GM12878 (cell line): ENCODE measurements around the gene CCL22.

Experiments
- PAX5 ChIP-seq: IDR thresholded peaks from 2 replicates; pipeline ENCODE4 v1.6.1; 2011; ENCODE audit warnings: low read depth, low read length, borderline replicate concordance
- POU2F2 ChIP-seq: IDR thresholded peaks from 3 replicates; pipeline ENCODE4 v1.6.1; 2011; ENCODE audit warnings: low read depth, mild to moderate bottlenecking, low read length, borderline replicate concordance
- TF ChIP-seq, protein P1 (sequence below): fragments of 150-350 bp; IDR thresholded peaks from 2 replicates; pipeline ENCODE4 v1.6.1; 2016; ENCODE audit warnings: low read depth, low read length
- TF ChIP-seq, protein P2 (sequence below), 3 experiments: IDR thresholded peaks in 2 of 3; conservative IDR thresholded peaks in 1 of 3; 2 replicates each; pipeline ENCODE4 v1.5.1; 2011; ENCODE audit warnings: low read depth in 3 of 3, low read length in 3 of 3, mild to moderate bottlenecking in 3 of 3, control low read depth in 2 of 3, moderate library complexity in 2 of 3, inconsistent platforms in 1 of 3, mixed read lengths in 1 of 3; ENCODE audit not compliant: control insufficient read depth in 2 of 3, insufficient read depth in 1 of 3; ENCODE audit errors: extremely low read depth in 1 of 3

DNA sequence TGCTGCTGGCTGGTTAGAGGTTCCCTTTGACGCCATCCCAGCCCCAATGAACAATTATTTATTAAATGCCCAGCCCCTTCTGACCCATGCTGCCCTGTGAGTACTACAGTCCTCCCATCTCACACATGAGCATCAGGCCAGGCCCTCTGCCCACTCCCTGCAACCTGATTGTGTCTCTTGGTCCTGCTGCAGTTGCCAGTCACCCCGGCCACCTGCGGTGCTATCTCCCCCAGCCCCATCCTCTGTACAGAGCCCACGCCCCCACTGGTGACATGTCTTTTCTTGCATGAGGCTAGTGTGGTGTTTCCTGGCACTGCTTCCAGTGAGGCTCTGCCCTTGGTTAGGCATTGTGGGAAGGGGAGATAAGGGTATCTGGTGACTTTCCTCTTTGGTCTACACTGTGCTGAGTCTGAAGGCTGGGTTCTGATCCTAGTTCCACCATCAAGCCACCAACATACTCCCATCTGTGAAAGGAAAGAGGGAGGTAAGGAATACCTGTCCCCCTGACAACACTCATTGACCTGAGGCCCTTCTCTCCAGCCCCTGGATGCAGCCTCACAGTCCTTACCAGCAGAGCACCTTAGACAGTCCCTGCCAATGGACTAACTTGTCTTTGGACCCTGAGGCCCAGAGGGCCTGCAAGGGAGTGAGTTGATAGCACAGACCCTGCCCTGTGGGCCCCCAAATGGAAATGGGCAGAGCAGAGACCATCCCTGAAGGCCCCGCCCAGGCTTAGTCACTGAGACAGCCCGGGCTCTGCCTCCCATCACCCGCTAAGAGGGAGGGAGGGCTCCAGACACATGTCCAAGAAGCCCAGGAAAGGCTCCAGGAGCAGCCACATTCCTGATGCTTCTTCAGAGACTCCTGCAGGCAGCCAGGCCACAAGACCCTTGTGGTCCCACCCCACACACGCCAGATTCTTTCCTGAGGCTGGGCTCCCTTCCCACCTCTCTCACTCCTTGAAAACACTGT is 25.0 kb downstream of the CCL22 start:
- TF ChIP-seq POU2F2 = no peak
- TF ChIP-seq, protein P1, sequence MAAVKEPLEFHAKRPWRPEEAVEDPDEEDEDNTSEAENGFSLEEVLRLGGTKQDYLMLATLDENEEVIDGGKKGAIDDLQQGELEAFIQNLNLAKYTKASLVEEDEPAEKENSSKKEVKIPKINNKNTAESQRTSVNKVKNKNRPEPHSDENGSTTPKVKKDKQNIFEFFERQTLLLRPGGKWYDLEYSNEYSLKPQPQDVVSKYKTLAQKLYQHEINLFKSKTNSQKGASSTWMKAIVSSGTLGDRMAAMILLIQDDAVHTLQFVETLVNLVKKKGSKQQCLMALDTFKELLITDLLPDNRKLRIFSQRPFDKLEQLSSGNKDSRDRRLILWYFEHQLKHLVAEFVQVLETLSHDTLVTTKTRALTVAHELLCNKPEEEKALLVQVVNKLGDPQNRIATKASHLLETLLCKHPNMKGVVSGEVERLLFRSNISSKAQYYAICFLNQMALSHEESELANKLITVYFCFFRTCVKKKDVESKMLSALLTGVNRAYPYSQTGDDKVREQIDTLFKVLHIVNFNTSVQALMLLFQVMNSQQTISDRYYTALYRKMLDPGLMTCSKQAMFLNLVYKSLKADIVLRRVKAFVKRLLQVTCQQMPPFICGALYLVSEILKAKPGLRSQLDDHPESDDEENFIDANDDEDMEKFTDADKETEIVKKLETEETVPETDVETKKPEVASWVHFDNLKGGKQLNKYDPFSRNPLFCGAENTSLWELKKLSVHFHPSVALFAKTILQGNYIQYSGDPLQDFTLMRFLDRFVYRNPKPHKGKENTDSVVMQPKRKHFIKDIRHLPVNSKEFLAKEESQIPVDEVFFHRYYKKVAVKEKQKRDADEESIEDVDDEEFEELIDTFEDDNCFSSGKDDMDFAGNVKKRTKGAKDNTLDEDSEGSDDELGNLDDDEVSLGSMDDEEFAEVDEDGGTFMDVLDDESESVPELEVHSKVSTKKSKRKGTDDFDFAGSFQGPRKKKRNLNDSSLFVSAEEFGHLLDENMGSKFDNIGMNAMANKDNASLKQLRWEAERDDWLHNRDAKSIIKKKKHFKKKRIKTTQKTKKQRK = no peak
- TF ChIP-seq, protein P2, sequence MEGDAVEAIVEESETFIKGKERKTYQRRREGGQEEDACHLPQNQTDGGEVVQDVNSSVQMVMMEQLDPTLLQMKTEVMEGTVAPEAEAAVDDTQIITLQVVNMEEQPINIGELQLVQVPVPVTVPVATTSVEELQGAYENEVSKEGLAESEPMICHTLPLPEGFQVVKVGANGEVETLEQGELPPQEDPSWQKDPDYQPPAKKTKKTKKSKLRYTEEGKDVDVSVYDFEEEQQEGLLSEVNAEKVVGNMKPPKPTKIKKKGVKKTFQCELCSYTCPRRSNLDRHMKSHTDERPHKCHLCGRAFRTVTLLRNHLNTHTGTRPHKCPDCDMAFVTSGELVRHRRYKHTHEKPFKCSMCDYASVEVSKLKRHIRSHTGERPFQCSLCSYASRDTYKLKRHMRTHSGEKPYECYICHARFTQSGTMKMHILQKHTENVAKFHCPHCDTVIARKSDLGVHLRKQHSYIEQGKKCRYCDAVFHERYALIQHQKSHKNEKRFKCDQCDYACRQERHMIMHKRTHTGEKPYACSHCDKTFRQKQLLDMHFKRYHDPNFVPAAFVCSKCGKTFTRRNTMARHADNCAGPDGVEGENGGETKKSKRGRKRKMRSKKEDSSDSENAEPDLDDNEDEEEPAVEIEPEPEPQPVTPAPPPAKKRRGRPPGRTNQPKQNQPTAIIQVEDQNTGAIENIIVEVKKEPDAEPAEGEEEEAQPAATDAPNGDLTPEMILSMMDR (IDR thresholded peaks at IDR 0.05 in 2 of 3, conservative IDR thresholded peaks at IDR 0.05 in 1 of 3; ENCODE audit: control insufficient read depth in 2 of 3, extremely low read depth in 1 of 3, insufficient read depth in 1 of 3, low read depth in 3 of 3, low read length in 3 of 3) = no peak
- no peak for TF ChIP-seq PAX5
